Measurements from ENCODE around the gene STRN3.
"Not testable (repeated sequence)": the region's sequence is repeated elsewhere in the genome, so short reads cannot be mapped to it uniquely, and the experiment has no call there.

Gene STRN3

DNA sequence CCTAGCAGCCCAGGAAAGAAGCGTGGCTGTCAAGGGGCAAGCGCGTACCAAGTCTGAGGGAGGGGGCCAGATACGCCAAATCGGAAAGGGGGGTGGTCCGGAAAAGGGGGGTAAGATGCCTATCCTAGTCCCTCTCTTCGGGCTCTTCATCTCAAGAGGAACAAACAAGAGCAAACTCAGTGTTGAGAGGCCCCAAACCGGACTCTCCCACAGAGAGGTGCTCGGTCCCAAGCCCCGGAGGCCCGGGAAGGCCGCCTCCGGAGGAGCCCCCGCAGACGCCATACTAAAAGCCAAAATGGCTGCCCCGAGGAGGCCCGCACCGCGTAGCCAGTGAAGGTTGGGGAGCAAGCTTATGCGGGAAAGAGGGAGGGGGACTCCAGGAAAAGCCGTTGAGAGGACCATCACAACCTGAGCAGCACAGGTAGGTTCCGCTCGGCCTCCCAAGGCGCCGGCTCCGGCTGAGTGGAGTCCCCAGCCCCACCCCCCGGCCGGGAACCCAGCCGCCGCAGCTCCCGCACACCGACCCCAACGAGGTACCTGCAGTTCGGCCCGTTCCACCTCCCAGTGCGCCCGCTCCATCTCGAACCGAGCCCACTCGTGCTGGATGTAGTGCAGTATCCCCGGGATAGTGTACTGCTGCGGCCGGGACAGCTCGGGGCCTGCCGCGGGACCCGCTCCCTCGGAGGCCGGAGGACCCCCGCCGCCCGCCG lies 657 bp downstream of the STRN3 start, which contains the start of gene AP4S1:
Gene AP4S1, plus strand, starts transcription at position 283 of the 710 bp plus-strand sequence. CDS start 40,548 bp downstream, outside the sequence.
- peak within 1 kb of the TSS; percentile 98 for H3K27ac Mint-ChIP-seq
- no peaks in the 10 kb centered on the region for H3K27me3 Mint-ChIP-seq
- H3K4me1 Mint-ChIP-seq (ENCODE audit: low read depth) = peaks cover 43% of the 10 kb centered on the region
- peaks cover 33% of the 10 kb centered on the region for H3K36me3 Mint-ChIP-seq (ENCODE audit: low read depth)
- peak within 1 kb of the TSS; percentile 94 for H3K4me3 Mint-ChIP-seq
- H3K9me3 Mint-ChIP-seq = no peaks in the 10 kb centered on the region
- intact Hi-C loops (cut with micrococcal nuclease) = loop anchor here (5.0 kb wide), 2 partner anchors 42 to 172 kb away; no protein-coding TSS in a partner anchor

DNA sequence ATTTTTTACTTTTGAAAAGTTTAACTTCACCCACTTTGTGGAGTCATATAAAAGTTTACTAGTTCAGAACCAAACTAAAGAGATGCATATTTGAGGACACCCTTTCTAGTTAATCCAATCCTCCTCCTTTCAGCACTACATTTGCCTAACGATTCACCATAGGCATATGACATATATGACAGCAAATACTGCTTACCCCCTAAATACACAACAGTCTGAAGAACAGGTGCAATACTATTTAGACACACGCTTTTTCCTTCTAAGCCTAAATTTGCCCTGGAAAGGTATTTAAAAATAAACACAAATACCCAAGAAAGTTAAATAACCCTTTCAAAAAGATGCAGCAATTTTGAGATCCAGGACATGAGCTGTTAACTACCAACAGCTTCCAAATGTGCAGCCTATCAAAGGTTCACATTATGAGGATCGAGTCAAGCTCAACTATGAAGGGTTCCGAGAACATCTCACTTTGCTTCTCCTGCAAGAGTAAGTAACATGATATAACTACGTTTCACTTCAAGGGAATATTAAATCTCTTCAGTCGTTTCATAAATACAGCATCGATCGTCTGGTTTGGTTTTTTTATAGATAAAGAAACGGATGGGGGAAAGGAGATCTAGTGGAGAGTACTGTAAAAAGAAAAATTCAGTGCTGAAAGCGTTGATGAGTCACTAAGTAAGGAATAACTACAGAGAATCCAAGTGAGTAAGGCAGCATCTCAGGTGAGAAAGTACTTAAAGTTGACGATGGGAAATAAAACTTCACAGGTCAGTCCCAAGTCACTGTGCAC lies 1.4 kb downstream of the STRN3 start:
- H3K36me3 Mint-ChIP-seq (ENCODE audit: low read depth) = peaks cover 39% of the 10 kb centered on the region
- intact Hi-C loops (cut with micrococcal nuclease) = loop anchor here (5.0 kb wide), 3 partner anchors 43 to 173 kb away; no protein-coding TSS in a partner anchor
- no peaks in the 10 kb centered on the region for H3K27me3 Mint-ChIP-seq
- peak overlapping the region; percentile 98 for H3K27ac Mint-ChIP-seq
- peaks cover 48% of the 10 kb centered on the region for H3K4me1 Mint-ChIP-seq (ENCODE audit: low read depth)
- H3K4me3 Mint-ChIP-seq = peak overlapping the region; percentile 94
- no peaks in the 10 kb centered on the region for H3K9me3 Mint-ChIP-seq

DNA sequence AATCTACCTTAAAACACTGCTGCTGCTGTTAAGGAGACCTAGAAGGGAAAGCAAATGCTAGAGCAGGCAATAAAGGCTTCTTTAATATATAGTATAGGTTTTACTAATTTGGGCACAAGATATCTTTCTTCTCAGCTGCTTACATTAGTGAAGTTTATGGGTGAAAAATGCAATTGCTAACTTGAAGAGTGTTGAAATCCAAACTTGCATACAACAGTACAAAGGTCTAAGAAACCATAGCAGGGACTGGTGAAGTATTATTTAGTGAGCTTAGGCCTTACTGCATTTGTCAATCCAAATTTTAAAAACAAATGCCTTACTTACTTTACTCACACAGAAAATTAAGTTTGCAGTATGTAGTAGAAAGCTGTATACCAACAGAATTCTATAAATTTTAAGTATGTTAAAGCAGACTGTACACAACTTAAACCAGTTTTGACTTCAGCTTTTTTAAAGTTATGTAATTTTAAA lies 2.1 kb downstream of the STRN3 start:
- Mint-ChIP-seq H3K27ac (no peak overlapping the region), H3K27me3 (no peaks in the 10 kb centered on the region), H3K4me3 (no peak overlapping the region), H3K4me1 (ENCODE audit: low read depth) (peaks cover 42% of the 10 kb centered on the region), H3K9me3 (no peaks in the 10 kb centered on the region), H3K36me3 (ENCODE audit: low read depth) (peaks cover 39% of the 10 kb centered on the region)
- intact Hi-C loops (cut with micrococcal nuclease) = loop anchor here (5.0 kb wide), 1 partner anchor 58 kb away; no protein-coding TSS in a partner anchor

DNA sequence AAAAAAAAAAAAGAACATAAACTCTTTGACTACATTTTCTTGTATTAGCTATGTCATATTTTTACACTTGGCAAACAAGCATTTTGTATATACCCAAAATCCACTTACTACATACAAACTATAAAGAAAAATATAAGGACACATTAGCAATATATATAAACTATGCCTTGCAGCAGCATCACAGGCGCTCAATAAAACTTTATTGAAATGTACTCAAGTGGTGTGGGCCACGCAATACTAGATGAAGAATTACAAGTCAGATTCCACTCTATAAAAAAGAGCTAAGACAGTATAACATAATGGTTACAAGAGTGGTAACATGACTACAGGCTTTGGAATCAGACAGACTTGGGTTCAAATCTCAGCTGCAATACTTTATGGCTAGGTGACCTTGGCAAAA lies 3.8 kb downstream of the STRN3 start:
- Mint-ChIP-seq H3K4me3 (no peak overlapping the region), H3K9me3 (no peaks in the 10 kb centered on the region), H3K27me3 (no peaks in the 10 kb centered on the region), H3K27ac (no peak overlapping the region), H3K4me1 (ENCODE audit: low read depth) (peaks cover 37% of the 10 kb centered on the region), H3K36me3 (ENCODE audit: low read depth) (peaks cover 48% of the 10 kb centered on the region)
- intact Hi-C loops (cut with micrococcal nuclease) = loop anchor here (5.0 kb wide), 1 partner anchor 60 kb away; no protein-coding TSS in a partner anchor

DNA sequence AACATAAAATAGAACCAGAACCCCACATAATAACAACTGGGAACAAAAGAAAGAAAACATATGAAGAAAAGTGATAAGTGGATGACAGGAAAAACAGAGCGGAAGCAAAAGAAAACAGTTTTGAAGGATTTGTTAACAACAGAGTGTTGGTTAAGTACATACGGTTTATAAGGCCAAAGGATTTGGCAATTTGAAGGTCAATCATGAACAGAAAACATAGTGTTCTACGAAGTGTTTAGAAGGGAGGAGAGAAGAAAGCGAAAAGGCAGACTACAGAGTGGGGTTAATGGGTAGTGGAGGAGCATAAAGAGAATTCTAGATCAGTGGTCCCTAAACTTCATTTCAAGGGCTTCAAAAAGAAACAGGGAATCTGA lies 4.6 kb downstream of the STRN3 start:
- intact Hi-C loops (cut with micrococcal nuclease) = loop anchor here (5.0 kb wide), 1 partner anchor 61 kb away; no protein-coding TSS in a partner anchor
- Mint-ChIP-seq H3K27ac (no peak overlapping the region), H3K27me3 (no peaks in the 10 kb centered on the region), H3K4me1 (ENCODE audit: low read depth) (peaks cover 37% of the 10 kb centered on the region), H3K36me3 (ENCODE audit: low read depth) (peaks cover 43% of the 10 kb centered on the region), H3K9me3 (no peaks in the 10 kb centered on the region), H3K4me3 (no peak overlapping the region)

DNA sequence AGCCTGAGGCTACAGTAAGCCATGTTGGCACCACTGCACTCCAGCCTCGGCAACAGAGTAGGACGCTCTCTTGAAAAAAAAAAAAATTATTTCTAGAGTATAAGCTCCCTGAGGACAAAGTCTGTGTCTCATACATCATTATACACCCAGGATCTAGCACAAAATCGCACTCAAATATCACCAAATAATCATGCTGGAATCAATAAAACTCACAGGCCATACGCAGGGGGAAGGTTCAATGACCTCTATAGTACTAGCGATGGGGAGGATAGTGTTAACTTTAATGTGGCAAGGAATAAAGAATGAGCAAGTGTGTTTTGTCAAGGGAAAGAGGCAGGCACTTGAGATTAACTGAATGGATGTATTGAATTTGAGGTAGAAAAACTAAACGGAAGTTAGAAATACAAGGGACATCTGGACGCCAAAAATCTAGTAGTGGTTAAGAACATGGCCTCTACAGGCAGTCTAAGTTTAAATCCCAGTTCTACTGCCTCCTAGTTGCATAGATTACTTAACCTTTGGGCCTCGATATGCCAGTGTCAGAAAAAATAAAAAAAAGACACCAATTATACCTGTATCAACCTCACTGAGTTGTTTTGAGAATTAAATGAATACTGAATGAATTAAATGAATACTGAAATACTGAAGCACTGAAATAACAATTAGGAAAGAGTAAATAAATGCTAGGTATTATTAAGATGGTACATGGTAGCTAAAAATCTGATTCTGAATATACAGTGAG lies 5.2 kb downstream of the STRN3 start:
- intact Hi-C loops (cut with micrococcal nuclease) = loop anchor here (5.0 kb wide), 1 partner anchor 61 kb away; no protein-coding TSS in a partner anchor
- Mint-ChIP-seq H3K9me3 (no peaks in the 10 kb centered on the region), H3K4me3 (no peak overlapping the region), H3K36me3 (ENCODE audit: low read depth) (peaks cover 41% of the 10 kb centered on the region), H3K27ac (no peak overlapping the region), H3K27me3 (no peaks in the 10 kb centered on the region), H3K4me1 (ENCODE audit: low read depth) (peaks cover 40% of the 10 kb centered on the region)

DNA sequence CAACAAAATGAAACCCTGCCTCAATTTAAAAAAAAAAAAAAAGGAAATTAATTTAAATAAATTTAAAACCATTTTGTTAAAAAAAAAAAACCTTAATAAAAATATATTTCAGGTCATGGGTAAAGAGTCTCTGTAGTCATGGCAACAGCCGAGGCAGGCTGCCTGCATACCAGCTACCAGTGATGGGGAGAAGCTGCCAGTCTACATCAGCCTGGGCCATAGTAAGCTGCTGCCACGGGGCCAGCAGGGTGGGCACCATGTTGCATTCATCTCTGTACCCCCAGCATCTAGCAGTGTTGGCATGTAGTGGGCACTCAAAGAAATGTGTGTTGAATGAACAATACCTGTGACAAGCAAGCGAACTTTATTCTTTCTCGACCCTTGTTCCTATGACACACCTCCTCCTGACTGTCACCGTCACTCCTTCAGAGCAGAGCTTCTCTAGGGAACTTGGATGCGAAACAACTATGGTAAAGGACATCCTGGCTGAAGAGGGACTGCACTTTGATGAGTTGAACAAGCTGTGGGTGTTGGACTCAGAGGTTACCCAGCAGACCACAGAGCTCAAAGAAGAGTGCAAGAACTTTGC lies 8.0 kb downstream of the STRN3 start:
- Mint-ChIP-seq H3K27me3 (no peaks in the 10 kb centered on the region), H3K4me3 (no peak overlapping the region), H3K9me3 (no peaks in the 10 kb centered on the region), H3K27ac (no peak overlapping the region), H3K4me1 (ENCODE audit: low read depth) (peaks cover 28% of the 10 kb centered on the region), H3K36me3 (ENCODE audit: low read depth) (peaks cover 33% of the 10 kb centered on the region)
- intact Hi-C loops (cut with micrococcal nuclease) = no loop called here

DNA sequence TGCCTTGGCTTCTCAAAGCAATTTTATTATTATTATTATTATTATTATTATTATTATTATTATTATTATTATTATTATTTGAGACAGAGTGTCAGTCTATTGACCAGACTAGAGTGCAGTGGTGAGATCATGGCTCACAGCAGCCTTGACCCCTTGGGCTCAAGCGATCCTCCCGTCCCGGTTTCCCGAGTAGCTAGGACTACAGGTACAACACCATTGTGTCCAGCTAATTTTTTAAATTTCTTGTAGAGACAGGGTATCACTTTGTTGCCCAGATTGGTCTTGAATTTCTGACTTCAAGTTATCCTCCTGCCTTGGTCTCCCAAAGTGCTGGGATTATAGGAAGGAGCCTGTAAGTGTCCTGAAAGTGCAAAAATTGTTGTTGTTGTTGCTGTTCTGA lies 12.3 kb downstream of the STRN3 start:
- H3K4me3 Mint-ChIP-seq = no peak overlapping the region
- H3K4me1 Mint-ChIP-seq (ENCODE audit: low read depth) = peaks cover 9% of the 10 kb centered on the region
- no peaks in the 10 kb centered on the region for H3K9me3 Mint-ChIP-seq
- H3K36me3 Mint-ChIP-seq (ENCODE audit: low read depth) = peaks cover 31% of the 10 kb centered on the region
- H3K27ac Mint-ChIP-seq = no peak overlapping the region
- intact Hi-C loops (cut with micrococcal nuclease) = no loop called here
- no peaks in the 10 kb centered on the region for H3K27me3 Mint-ChIP-seq

DNA sequence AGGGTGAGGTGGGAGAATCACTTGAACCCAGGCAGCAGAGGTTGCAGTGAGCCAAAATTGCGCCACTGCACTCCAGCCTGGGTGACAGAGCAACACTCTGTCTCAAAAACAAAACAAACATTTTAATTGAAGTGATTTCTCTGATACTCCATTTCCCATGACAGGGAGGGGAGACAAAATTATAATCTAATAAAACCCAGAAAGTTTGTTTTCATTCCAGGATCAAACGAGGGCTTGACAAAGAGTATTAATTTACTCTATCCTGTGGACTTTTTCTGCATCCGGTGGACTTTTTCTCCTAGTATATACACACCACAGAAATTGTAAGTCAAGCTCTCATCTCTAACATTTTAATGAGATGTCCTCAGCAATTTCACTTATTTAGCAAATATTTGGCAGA lies 15.2 kb downstream of the STRN3 start:
- Mint-ChIP-seq H3K36me3 (ENCODE audit: low read depth) (peaks cover 32% of the 10 kb centered on the region), H3K27me3 (no peaks in the 10 kb centered on the region), H3K27ac (no peak overlapping the region), H3K4me3 (no peak overlapping the region), H3K4me1 (ENCODE audit: low read depth) (peaks cover 5% of the 10 kb centered on the region), H3K9me3 (no peaks in the 10 kb centered on the region)
- intact Hi-C loops (cut with micrococcal nuclease) = no loop called here

DNA sequence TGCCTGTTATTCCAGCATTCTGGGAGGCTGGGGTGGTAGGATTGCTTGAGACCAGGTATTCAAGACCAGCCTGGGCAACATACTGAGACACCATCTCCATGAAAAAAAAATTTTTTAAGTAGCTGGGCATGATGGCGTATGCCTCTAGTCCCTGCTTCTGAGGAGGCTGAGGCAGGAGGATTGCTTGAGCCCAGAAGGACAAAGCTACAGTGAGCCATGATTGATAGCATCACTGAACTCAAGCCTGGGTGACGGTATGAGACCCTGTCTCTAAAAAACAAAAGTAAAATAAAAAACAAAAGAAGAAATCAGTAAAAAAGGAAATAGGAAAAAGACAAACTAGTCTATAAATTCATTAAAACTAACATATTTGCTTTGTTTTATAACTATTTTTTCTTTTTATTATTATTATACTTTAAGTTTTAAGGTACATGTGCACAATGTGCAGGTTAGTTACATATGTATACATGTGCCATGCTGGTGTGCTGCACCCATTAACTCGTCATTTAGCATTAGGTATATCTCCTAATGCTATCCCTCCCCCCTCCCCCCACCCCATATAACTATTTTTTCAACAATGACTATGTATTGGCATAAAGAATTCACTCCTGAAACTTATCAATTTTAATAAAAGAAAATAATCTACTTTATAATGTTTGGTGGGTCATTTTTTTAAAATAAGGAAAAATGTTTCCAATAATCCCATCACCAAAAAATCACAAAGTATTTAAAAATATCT lies 16.2 kb downstream of the STRN3 start:
- intact Hi-C loops (cut with micrococcal nuclease) = no loop called here
- Mint-ChIP-seq H3K9me3 (no peaks in the 10 kb centered on the region), H3K4me3 (no peak overlapping the region), H3K27ac (no peak overlapping the region), H3K36me3 (ENCODE audit: low read depth) (peaks cover 40% of the 10 kb centered on the region), H3K4me1 (ENCODE audit: low read depth) (no peaks in the 10 kb centered on the region), H3K27me3 (no peaks in the 10 kb centered on the region)

DNA sequence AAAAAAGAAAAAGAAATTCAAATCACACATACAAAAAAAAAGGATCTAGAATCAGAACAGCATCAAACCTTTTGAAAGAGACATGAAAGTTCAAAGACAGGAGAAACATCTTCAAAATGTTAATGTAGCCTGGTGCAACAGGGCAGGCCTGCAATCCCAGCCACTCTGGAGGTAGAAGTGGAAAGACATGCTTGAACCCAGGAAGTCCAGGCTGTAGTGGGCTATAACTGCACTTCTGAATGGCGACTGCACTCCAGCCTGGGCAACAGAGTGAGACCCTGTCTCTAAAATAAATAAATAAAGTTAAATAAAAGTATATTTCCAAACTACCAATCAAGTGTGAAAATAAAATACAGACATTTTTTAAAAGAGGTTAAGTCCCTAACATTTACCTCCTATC lies 19.5 kb downstream of the STRN3 start:
- H3K27me3 Mint-ChIP-seq = no peaks in the 10 kb centered on the region
- no peaks in the 10 kb centered on the region for H3K4me1 Mint-ChIP-seq (ENCODE audit: low read depth)
- H3K36me3 Mint-ChIP-seq (ENCODE audit: low read depth) = peaks cover 51% of the 10 kb centered on the region
- no peak overlapping the region for H3K4me3 Mint-ChIP-seq
- H3K9me3 Mint-ChIP-seq = no peaks in the 10 kb centered on the region
- H3K27ac Mint-ChIP-seq = no peak overlapping the region
- intact Hi-C loops (cut with micrococcal nuclease) = no loop called here

DNA sequence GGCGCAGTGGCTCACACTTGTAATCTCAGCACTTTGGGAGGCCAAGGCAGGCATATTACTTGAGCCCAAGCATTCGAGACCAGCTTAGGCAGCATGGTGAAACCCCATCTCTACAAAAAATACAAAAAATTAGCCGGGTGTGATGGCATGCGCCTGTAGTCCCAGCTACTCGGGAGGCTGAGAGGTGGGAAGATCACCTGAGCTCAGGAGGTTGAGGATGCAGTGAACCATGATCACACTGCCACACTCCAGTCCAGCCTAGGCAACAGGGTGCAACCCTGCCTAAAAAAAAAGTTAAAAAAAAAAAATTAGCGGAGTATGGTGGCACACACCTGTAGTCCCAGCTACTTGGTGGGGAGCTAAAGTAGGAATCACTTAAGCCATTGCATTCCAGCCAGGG lies 22.2 kb downstream of the STRN3 start:
- H3K27ac Mint-ChIP-seq = not testable (repeated sequence)
- H3K36me3 Mint-ChIP-seq (ENCODE audit: low read depth) = peaks cover 71% of the 10 kb centered on the region

DNA sequence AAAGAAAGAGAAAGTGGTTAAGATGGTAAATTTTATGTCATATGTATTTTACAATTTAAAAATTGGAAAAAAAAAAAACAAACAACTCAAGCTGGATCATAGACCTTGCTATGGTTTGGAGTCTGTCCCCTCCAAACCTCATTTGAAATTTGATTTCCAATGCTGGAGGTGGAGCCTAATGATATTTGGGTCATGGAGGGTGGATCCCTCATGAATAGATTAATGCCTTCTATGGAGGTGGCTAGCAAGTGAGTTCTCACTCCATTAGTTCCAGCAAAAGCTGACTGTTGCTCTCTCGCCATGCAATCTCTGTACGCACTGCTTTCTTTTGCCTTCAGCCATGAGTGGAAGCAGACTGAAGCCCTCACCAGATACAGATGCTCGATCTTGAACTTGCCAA lies 22.9 kb downstream of the STRN3 start:
- peaks cover 78% of the 10 kb centered on the region for H3K36me3 Mint-ChIP-seq (ENCODE audit: low read depth)
- intact Hi-C loops (cut with micrococcal nuclease) = no loop called here
- H3K27ac Mint-ChIP-seq = no peak overlapping the region
- no peaks in the 10 kb centered on the region for H3K27me3 Mint-ChIP-seq
- H3K4me1 Mint-ChIP-seq (ENCODE audit: low read depth) = no peaks in the 10 kb centered on the region
- peaks cover 21% of the 10 kb centered on the region for H3K9me3 Mint-ChIP-seq
- no peak overlapping the region for H3K4me3 Mint-ChIP-seq

More for the DNA sequence above, 22.2 kb downstream of the STRN3 start:
- H3K4me1 Mint-ChIP-seq (ENCODE audit: low read depth); intact Hi-C loops (cut with micrococcal nuclease); H3K27me3 Mint-ChIP-seq; H3K4me3 Mint-ChIP-seq: not testable (repeated sequence)
- H3K9me3 Mint-ChIP-seq = peaks cover 14% of the 10 kb centered on the region
